Kidney epithelial cell (primary cell): ENCODE measurements around the gene NOP14. TPM values are rescaled to one million over a fixed set of nuclear protein-coding genes. Genes with fewer than 3 reads are reported as not detected.
"Not testable (repeated sequence)": the region's sequence is repeated elsewhere in the genome, so short reads cannot be mapped to it uniquely, and the experiment has no call there.

ENCODE experiments used
- DNase-seq: peaks from one replicate; pipeline ENCODE4 v3.0.0-alpha.2; 2010; ENCODE audit warnings: low read depth
- H3K27me3 ChIP-seq: 2 replicates; pipeline ENCODE4 v1.6.0; 2011; ENCODE audit warnings: low read length; ENCODE audit not compliant: control insufficient read depth, insufficient read depth
- H3K36me3 ChIP-seq: 2 replicates; pipeline ENCODE4 v1.5.1; 2011; ENCODE audit warnings: low read length; ENCODE audit not compliant: control insufficient read depth, insufficient read depth
- H3K4me3 ChIP-seq: 2 replicates; pipeline ENCODE4 v1.5.1; 2011; ENCODE audit warnings: low read depth, mild to moderate bottlenecking, control low read depth, low read length
- CTCF ChIP-seq: IDR thresholded peaks from 2 replicates; pipeline ENCODE4 v1.5.1; 2011; ENCODE audit warnings: mild to moderate bottlenecking, moderate library complexity, low read length, control low read depth, inconsistent platforms; ENCODE audit not compliant: insufficient read depth, poor library complexity, severe bottlenecking
- total RNA-seq: library from RNA; depleted of rRNA; stranded (reverse); fragments of >200 nt; gene quantifications from 2 replicates; pipeline ENCODE4 v1.2.3, GENCODE V29; 2015

The NOP14 gene
- total RNA-seq, 1 donor from 2014 or later = 35.2 TPM

GRCh38 chr4:3007724-3008123 lies 44.5 kb upstream of the NOP14 start:
- no peak for DNase-seq
- no peaks in the 10 kb centered on the region for H3K36me3 ChIP-seq
- H3K27me3 ChIP-seq = no peaks in the 10 kb centered on the region
- TF ChIP-seq CTCF = no peak
- H3K4me3 ChIP-seq = no peak overlapping the region

GRCh38 chr4:2996415-2996814 lies 33.2 kb upstream of the NOP14 start:
- no peak for TF ChIP-seq CTCF
- no peak for DNase-seq
- no peaks in the 10 kb centered on the region for H3K27me3 ChIP-seq
- no peaks in the 10 kb centered on the region for H3K36me3 ChIP-seq
- no peak overlapping the region for H3K4me3 ChIP-seq

- no peak for DNase-seq
- no peaks in the 10 kb centered on the region for H3K27me3 ChIP-seq
- H3K4me3 ChIP-seq = no peak overlapping the region
- H3K36me3 ChIP-seq = no peaks in the 10 kb centered on the region
- no peak for TF ChIP-seq CTCF
Observed at GRCh38 chr4:2995546-2996265, 32.5 kb upstream of the NOP14 start.

- Histone ChIP-seq H3K36me3 (no peaks in the 10 kb centered on the region), H3K27me3 (no peaks in the 10 kb centered on the region), H3K4me3 (no peak overlapping the region)
- DNase-seq = no peak
- no peak for TF ChIP-seq CTCF
Observed at GRCh38 chr4:2994917-2995316, 31.7 kb upstream of the NOP14 start.

GRCh38 chr4:2991243-2991642 lies 28.0 kb upstream of the NOP14 start:
- H3K4me3 ChIP-seq = no peak overlapping the region
- TF ChIP-seq CTCF = no peak
- H3K27me3 ChIP-seq = peaks cover 2% of the 10 kb centered on the region
- H3K36me3 ChIP-seq = no peaks in the 10 kb centered on the region
- no peak for DNase-seq

GRCh38 chr4:2983715-2984114 lies 20.5 kb upstream of the NOP14 start:
- H3K4me3 ChIP-seq, H3K27me3 ChIP-seq, DNase-seq, H3K36me3 ChIP-seq: not testable (repeated sequence)
